Activated T-cell treated with anti-CD3 and anti-CD28 coated beads, Interleukin-2, amount 50 U/mL, for 1 hour (primary cell): ENCODE measurements around the gene HSPH1.

ENCODE experiments used
- DNase-seq: peaks from one replicate; pipeline ENCODE4 v3.0.0-alpha.2; 2020

Gene HSPH1

GRCh38 chr13:31175847-31176532 is 14.3 kb upstream of the HSPH1 start:
- DNase-seq = no peak

- no peak for DNase-seq
Measured at GRCh38 chr13:31174018-31174417, 12.3 kb upstream of the HSPH1 start.

- DNase-seq = no peak
Measured at GRCh38 chr13:31172535-31172934, 10.8 kb upstream of the HSPH1 start.

GRCh38 chr13:31172001-31172400 is 10.3 kb upstream of the HSPH1 start:
- no peak for DNase-seq

- no peak for DNase-seq
Measured at GRCh38 chr13:31168736-31169135, 7.0 kb upstream of the HSPH1 start.

GRCh38 chr13:31168166-31168565 is 6.5 kb upstream of the HSPH1 start:
- DNase-seq = no peak

- DNase-seq = no peak
Measured at GRCh38 chr13:31167490-31167889, 5.8 kb upstream of the HSPH1 start.

- no peak for DNase-seq
Measured at GRCh38 chr13:31166591-31166990, 4.9 kb upstream of the HSPH1 start.

GRCh38 chr13:31162151-31163008 is 676 bp upstream of the HSPH1 start:
- DNase-seq = peak; percentile 97

- DNase-seq = peak; percentile 61
Measured at GRCh38 chr13:31160857-31161556, 697 bp downstream of the HSPH1 start.

- DNase-seq = no peak
Measured at GRCh38 chr13:31159306-31159705, 2.4 kb downstream of the HSPH1 start.

GRCh38 chr13:31154939-31155338 is 6.8 kb downstream of the HSPH1 start:
- no peak for DNase-seq

- no peak for DNase-seq
Measured at GRCh38 chr13:31151837-31152236, 9.9 kb downstream of the HSPH1 start.

- DNase-seq = no peak
Measured at GRCh38 chr13:31150315-31150985, 11.3 kb downstream of the HSPH1 start.

- DNase-seq = no peak
Measured at GRCh38 chr13:31149604-31150003, 12.1 kb downstream of the HSPH1 start.

- DNase-seq = no peak
Measured at GRCh38 chr13:31145417-31145816, 16.3 kb downstream of the HSPH1 start.

- DNase-seq = no peak
Measured at GRCh38 chr13:31138515-31138914, 23.2 kb downstream of the HSPH1 start.

- DNase-seq = no peak
Measured at GRCh38 chr13:31136724-31137123, 25.0 kb downstream of the HSPH1 start.

- no peak for DNase-seq
Measured at GRCh38 chr13:31134039-31134711, 27.5 kb downstream of the HSPH1 start.

- DNase-seq = no peak
Measured at GRCh38 chr13:31133621-31134020, 28.1 kb downstream of the HSPH1 start.

GRCh38 chr13:31131470-31131961 is 30.2 kb downstream of the HSPH1 start:
- DNase-seq = no peak

- DNase-seq = no peak
Measured at GRCh38 chr13:31129419-31129818, 32.3 kb downstream of the HSPH1 start.
